Upper lobe of left lung (tissue), 6 donors: Measurements from ENCODE around the gene HEATR9. TPM values are rescaled to one million over a fixed set of nuclear protein-coding genes. Genes with fewer than 3 reads are reported as not detected.

Source experiments
- ATAC-seq, 2 donors: fragments of 200-7000 bp; cut with Tn5 transposase; one replicate each; pipeline ENCODE4 v1.9.1; 2022; ENCODE audit warnings: mild to moderate bottlenecking in 2 of 2, moderate library complexity in 2 of 2; ENCODE audit not compliant: low FRiP score in 2 of 2
- DNase-seq, 2 donors: peaks; one replicate each; pipeline ENCODE4 v3.0.0-alpha.2; 2019 to 2020
- H3K27ac ChIP-seq, 4 donors: fragments of 200-600 bp; sonication (generic); one replicate each; pipeline ENCODE4 v1.5.1; 2016 to 2019
- H3K27me3 ChIP-seq, 4 donors: fragments of 200-600 bp; sonication (generic); one replicate each; pipeline ENCODE4 v1.5.1; 2017 to 2019
- H3K36me3 ChIP-seq, 4 donors: fragments of 200-600 bp; sonication (generic); one replicate each; pipeline ENCODE4 v1.5.1; 2016 to 2019
- H3K4me1 ChIP-seq, 4 donors: fragments of 200-600 bp; sonication (generic); one replicate each; pipeline ENCODE4 v1.5.1; 2018 to 2019
- H3K4me3 ChIP-seq, 4 donors: fragments of 200-600 bp; sonication (generic); one replicate each; pipeline ENCODE4 v1.5.1; 2017 to 2019; ENCODE audit warnings: mild to moderate bottlenecking in 2 of 4, moderate library complexity in 1 of 4
- H3K9me3 ChIP-seq, 4 donors: fragments of 200-600 bp; sonication (generic); one replicate each; pipeline ENCODE4 v1.5.1; 2018 to 2019
- EP300 ChIP-seq, 4 donors: sonication (generic); formaldehyde crosslinking; IDR thresholded peaks; one replicate each; pipeline ENCODE4 v1.5.1; 2017; ENCODE audit warnings: antibody characterized with exemption in 4 of 4, control low read depth in 2 of 4
- POLR2A ChIP-seq, 4 donors: fragments of 450-650 bp; IDR thresholded peaks; one replicate each; pipeline ENCODE4 v1.5.1; 2016 to 2017; ENCODE audit warnings: antibody characterized with exemption in 4 of 4, mild to moderate bottlenecking in 2 of 4
- POLR2AphosphoS5 ChIP-seq, 2 donors: sonication (generic); formaldehyde crosslinking; IDR thresholded peaks; one replicate each; pipeline ENCODE4 v1.5.1; 2017; ENCODE audit warnings: antibody characterized with exemption in 2 of 2
- WGBS, 2 donors: methylation state at CpG; one replicate each; pipeline ENCODE4 v1.1.5; 2017 to 2018; 5-methylcytosine and 5-hydroxymethylcytosine counted together
- small RNA-seq, 4 donors: library from RNA; depleted of rRNA; stranded (forward); fragments of <200 nt; gene quantifications; one replicate each; pipeline ENCODE3, GENCODE V24; 2016
- total RNA-seq, 6 donors: library from RNA; depleted of rRNA in 4 of 6; stranded (reverse); fragments of >200 nt in 4 of 6; gene quantifications; one replicate each; pipeline versions ENCODE4 v1.1.0 to v1.2.1, GENCODE V29; 2016 to 2021
- TF ChIP-seq, protein P1 (sequence below), 6 experiments: fragments of 450-650 bp in 4 of 6; fragments of 200-600 bp in 2 of 6; sonication (generic) in 2 of 6; IDR thresholded peaks; one replicate each; pipeline ENCODE4 v1.5.1; 2016 to 2019; ENCODE audit warnings: antibody characterized with exemption in 6 of 6
- donor health status: DM: no; HTN: no; CAD: no; lungs with moderate emphysema.
- donor health status: DM: no; HTN: yes; CAD: no; lungs with severe emphysema.

HEATR9 gene
- total RNA-seq, 6 donors from 2014 or later: 0.13 to 0.30 TPM; not detected in 4

- no peaks in the 10 kb centered on the region for H3K27me3 ChIP-seq
- 21 to 28% methylated on average over 19 of the region's 19 CpGs for WGBS, 2 donors
- H3K4me3 ChIP-seq: peak overlapping the region in 3 of 4 donors; percentile 63 to 91 (median 89)
- no peaks in the 10 kb centered on the region for H3K9me3 ChIP-seq
- peak overlapping the region; percentile 90 to 99 (median 92) for H3K27ac ChIP-seq
- DNase-seq (peak in 1 of 2 donors; percentile 66), ATAC-seq (no peak)
- H3K36me3 ChIP-seq: no peaks in the 10 kb centered on the region
- H3K4me1 ChIP-seq: peaks cover 28 to 38% (median 36%) of the 10 kb centered on the region in 4 donors
- TF ChIP-seq POLR2A (IDR thresholded peaks at IDR 0.05): no peak
- TF ChIP-seq, protein P1, sequence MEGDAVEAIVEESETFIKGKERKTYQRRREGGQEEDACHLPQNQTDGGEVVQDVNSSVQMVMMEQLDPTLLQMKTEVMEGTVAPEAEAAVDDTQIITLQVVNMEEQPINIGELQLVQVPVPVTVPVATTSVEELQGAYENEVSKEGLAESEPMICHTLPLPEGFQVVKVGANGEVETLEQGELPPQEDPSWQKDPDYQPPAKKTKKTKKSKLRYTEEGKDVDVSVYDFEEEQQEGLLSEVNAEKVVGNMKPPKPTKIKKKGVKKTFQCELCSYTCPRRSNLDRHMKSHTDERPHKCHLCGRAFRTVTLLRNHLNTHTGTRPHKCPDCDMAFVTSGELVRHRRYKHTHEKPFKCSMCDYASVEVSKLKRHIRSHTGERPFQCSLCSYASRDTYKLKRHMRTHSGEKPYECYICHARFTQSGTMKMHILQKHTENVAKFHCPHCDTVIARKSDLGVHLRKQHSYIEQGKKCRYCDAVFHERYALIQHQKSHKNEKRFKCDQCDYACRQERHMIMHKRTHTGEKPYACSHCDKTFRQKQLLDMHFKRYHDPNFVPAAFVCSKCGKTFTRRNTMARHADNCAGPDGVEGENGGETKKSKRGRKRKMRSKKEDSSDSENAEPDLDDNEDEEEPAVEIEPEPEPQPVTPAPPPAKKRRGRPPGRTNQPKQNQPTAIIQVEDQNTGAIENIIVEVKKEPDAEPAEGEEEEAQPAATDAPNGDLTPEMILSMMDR (IDR thresholded peaks at IDR 0.05): no peak
- TF ChIP-seq POLR2AphosphoS5 (IDR thresholded peaks at IDR 0.05): no peak
- no peak for TF ChIP-seq EP300 (IDR thresholded peaks at IDR 0.05)
Measured at GRCh38 chr17:35808240-35808961, 60.3 kb downstream of the HEATR9 start.

GRCh38 chr17:35807371-35808144 is 61.1 kb downstream of the HEATR9 start:
- no peak overlapping the region for H3K4me3 ChIP-seq
- no peak for ATAC-seq
- WGBS, 2 donors: 80 to 84% methylated on average over 7 of the region's 7 CpGs
- no peak overlapping the region for H3K27ac ChIP-seq
- TF ChIP-seq EP300 (IDR thresholded peaks at IDR 0.05) (no peak), POLR2AphosphoS5 (IDR thresholded peaks at IDR 0.05) (no peak), POLR2A (IDR thresholded peaks at IDR 0.05) (no peak)
- TF ChIP-seq, protein P1 (IDR thresholded peaks at IDR 0.05): no peak
- H3K36me3 ChIP-seq: no peaks in the 10 kb centered on the region
- H3K4me1 ChIP-seq: peaks cover 28 to 36% (median 34%) of the 10 kb centered on the region in 4 donors
- H3K9me3 ChIP-seq: no peaks in the 10 kb centered on the region
- H3K27me3 ChIP-seq: no peaks in the 10 kb centered on the region
- DNase-seq: no peak

Small RNA genes within 50 kb of the gene (small RNA-seq; reads per million reads assigned to genes)
- 68.0 to 418 (median 154) reads per million in 4 donors for gene RF00100

Other genes starting within 250 kb of the HEATR9 start
- 1 to 10 TPM; 1.0 to 4.1 (median 1.7) TPM for gene RASL10B, start 137.3 kb downstream of the HEATR9 start, total RNA-seq
- gene GAS2L2, start 115.7 kb downstream of the HEATR9 start, total RNA-seq: 1 to 10 TPM in 5 of 6 donors, under 1 TPM in 1; 0.37 to 7.4 (median 3.3) TPM
- gene C17orf50, start 108.0 kb downstream of the HEATR9 start, total RNA-seq: 1 to 10 TPM in 1 of 6 donors, under 1 TPM in 1, not detected in 4; 0.46 to 1.1 TPM
- gene MMP28, start 73.2 kb downstream of the HEATR9 start, total RNA-seq: 100 to 1,000 TPM in 3 of 6 donors, 10 to 100 TPM in 3; 51.1 to 134 (median 98.5) TPM
- 100 to 1,000 TPM in 2 of 6 donors, 10 to 100 TPM in 4; 42.4 to 137 (median 93.0) TPM for gene TAF15, start 59.4 kb downstream of the HEATR9 start, total RNA-seq
- gene CCL5, start 11.5 kb upstream of the HEATR9 start, total RNA-seq: 10 to 100 TPM; 11.5 to 17.6 (median 15.3) TPM
- gene RDM1, start 61.9 kb upstream of the HEATR9 start, total RNA-seq: not detected
- gene LYZL6, start 74.8 kb upstream of the HEATR9 start, total RNA-seq: not detected
- under 1 TPM in 2 of 6 donors, not detected in 4; 0.20 to 0.61 TPM for gene CCL16, start 112.6 kb upstream of the HEATR9 start, total RNA-seq
- 10 to 100 TPM in 2 of 6 donors, 1 to 10 TPM in 4; 1.0 to 90.7 (median 5.6) TPM for gene CCL14, start 117.8 kb upstream of the HEATR9 start, total RNA-seq
- 1 to 10 TPM in 2 of 6 donors, under 1 TPM in 2, not detected in 2; 0.72 to 2.6 (median 1.4) TPM for gene CCL15, start 132.7 kb upstream of the HEATR9 start, total RNA-seq
- 10 to 100 TPM in 4 of 6 donors, 1 to 10 TPM in 1, not detected in 1; 6.9 to 40.0 (median 16.6) TPM for gene CCL23, start 149.1 kb upstream of the HEATR9 start, total RNA-seq
- 100 to 1,000 TPM in 4 of 6 donors, 10 to 100 TPM in 2; 50.3 to 250 (median 169) TPM for gene CCL18, start 195.4 kb upstream of the HEATR9 start, total RNA-seq
- 10 to 100 TPM in 2 of 6 donors, 1 to 10 TPM in 3, under 1 TPM in 1; 0.55 to 24.9 (median 2.9) TPM for gene CCL3, start 221.3 kb upstream of the HEATR9 start, total RNA-seq
- gene CCL4, start 234.9 kb upstream of the HEATR9 start, total RNA-seq: 10 to 100 TPM in 4 of 6 donors, 1 to 10 TPM in 2; 5.7 to 24.0 (median 14.1) TPM